HG02840 (cell line): Measurements from ENCODE around the gene NDST4.

Experiments
- ATAC-seq: cut with Tn5 transposase; IDR thresholded peaks from one replicate; pipeline ENCODE4 v1.9.1; 2021; ENCODE audit warnings: mild to moderate bottlenecking, moderate library complexity, moderate number of reproducible peaks; ENCODE audit not compliant: unreplicated experiment, low FRiP score

The NDST4 gene

DNA sequence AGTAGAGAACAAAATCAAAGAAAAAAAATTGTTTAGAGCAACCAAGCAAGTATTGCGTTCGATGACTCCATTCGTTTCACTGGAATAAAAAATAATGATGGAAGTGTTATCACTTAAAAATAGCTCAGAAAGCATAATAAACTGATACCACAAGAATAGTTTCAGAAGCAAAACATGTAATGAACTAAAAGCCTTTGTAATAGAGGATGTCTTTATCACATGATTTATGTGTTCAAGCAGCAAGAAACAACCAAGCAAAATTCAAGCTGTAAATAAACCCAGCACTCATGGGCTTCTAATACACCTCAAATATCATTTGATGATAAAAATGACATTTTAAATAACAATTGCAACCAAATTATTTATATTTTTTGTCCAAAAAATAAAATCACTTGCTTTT lies 192.2 kb downstream of the NDST4 start:
- no peak for ATAC-seq

DNA sequence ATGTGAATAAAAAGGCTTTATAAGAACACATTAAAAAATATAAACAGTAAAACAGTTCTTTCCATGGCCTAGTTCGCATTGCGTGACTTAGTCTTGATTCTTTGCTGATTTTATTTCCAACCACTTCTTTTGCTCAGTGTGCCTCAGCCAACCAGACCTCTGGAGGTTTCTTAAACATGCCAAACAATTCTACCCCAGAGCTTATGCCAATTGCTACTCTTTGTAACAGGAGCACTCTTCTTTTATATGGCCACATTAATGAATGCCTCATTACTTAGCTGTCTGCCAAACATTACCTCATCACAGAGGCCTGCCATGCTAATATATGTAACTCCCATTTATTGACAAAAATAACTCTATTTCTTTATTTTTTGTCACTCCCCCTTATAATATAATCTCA lies 202.3 kb downstream of the NDST4 start:
- no peak for ATAC-seq

DNA sequence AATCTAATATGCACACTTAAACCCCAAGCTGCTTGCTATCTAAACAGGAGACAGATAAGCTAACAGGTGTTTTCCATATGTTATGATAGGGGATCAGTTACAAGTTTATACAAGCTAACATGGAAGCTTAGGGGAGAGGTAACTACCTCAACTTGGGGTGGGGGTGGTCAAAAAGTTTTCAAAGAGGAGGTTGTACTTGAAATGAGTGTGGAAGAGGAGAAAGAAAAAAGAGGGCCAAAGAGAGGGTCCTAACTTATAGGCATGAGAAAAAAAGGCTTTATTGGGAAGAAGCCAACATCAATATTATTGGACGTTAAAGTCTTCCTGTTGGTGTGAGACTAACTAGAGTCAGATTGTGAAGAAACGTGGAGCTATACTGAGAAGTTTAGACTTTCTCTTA lies 205.9 kb downstream of the NDST4 start:
- no peak for ATAC-seq

DNA sequence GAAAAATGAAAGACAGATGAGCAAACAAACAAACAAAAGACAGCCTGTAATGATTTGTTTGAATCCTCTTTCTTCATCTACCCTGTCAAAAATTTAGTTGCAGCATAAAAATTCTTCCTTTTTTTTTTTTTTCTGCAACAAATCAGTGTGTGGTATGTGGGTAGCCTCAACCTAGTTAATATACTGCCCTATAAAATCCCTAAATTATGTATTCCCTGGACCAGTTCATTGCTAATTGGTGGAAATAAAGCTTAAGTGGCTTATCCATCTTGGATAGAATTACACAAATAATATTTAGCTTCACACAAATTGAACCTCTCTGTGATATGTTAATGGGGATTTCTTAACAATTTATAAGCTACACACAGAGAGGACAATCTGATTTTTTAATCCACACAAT lies 208.4 kb downstream of the NDST4 start:
- no peak for ATAC-seq

DNA sequence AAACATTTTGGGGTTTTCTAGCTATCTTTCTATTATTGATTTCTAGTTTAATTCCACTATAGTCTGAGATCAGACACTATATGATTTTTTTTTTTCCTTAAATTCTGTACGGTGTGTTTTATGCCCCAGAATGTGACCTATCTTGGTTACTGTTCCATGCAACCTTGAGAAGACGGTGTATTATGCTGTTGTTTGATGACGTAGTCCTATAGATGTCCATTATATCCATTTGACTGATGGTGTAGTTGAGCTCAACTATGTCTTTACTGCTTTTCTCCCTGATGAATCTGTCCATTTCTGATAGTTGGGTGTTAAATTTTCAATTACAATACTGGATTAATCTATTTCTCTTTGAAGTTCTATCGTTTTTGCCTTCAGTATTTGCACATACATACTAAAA lies 212.5 kb downstream of the NDST4 start:
- no peak for ATAC-seq

DNA sequence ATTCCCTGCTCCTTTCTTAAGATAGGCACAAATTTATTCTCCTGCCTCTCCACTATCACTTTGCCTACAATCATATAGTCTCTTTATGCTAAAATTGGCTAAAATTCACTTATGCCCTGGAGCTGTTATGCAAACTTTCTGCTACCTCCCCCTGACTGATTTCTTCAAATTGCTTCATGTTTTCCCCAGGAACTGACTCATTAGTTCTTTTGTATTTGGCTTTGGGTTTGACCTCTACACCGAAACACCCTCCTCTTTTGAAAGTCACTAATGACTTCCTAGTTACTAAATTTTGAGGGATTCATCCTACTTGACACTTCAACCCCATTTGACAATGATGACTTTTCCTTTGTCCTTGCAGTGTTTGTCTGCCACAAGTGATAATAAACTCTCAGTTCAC lies 222.6 kb downstream of the NDST4 start:
- ATAC-seq = no peak

DNA sequence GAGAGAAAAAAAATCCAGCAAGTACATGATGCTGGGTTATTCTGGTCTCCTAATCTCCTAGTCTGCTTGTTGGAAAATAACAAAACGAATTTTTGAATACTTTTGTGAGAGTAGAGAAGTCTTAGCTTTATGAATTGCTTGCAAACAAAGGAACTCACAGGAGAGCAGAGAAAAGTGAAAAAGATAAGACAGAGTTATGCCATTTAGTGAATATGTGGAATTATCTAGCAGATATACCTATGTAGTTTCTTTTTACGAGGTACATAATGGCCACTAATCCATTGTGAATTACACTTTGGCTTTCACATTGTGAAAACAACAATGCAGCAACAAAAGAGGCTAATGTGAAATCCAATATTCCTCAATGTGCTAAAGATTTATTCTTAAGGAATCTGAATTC lies 226.7 kb downstream of the NDST4 start:
- ATAC-seq = no peak

DNA sequence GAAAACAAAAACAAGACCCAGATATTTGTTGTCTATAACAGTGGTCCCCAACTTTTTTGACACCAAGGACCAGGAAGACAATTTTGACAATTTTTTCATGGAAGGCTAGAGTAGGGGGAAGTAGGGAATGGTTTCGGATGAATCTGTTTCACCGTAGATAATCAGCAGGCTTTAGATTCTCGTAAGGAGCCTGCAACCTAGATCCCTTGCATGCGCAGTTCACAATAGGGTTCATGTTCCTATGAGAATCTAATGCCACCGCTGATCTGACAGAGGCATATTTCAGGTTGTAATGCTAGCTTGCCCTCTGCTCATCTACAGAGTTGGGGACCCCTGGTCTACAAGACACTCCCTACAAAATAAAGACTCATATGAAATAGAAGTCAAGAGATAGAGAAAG lies 229.8 kb downstream of the NDST4 start:
- no peak for ATAC-seq

DNA sequence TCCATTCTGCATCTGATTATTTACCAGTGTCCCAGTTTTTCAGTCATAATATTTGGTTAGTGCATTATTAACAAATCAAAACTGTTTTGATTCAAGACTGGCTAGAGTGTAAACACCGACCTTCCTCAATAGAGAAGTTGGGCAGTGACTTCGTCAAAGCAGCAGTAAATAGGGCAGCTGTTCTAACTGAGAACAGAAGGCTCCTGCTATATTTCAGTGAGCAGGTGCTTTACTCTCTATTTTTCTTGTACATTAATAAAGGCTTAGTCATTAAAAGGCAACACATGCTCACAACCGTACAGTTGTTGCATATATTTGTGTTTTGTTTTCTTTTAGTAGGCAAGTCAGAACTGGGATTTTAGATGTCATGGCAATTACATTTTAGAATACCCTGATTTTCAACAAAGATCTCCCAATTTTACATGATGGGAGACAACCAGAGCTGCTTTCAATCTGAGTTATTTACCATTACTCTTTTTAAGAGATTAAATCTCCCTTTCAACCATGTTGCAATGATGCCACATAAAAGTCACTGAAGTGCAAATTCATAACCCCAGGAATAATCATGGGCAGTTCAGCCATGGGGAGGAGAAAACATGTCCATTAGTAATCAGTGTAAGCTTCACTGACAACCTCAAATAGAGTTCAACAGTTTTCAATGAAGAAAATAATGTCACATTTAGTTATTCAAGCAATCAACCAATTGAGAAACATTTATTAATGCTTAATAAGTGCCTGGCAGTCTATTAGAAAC lies 233.3 kb downstream of the NDST4 start:
- no peak for ATAC-seq

DNA sequence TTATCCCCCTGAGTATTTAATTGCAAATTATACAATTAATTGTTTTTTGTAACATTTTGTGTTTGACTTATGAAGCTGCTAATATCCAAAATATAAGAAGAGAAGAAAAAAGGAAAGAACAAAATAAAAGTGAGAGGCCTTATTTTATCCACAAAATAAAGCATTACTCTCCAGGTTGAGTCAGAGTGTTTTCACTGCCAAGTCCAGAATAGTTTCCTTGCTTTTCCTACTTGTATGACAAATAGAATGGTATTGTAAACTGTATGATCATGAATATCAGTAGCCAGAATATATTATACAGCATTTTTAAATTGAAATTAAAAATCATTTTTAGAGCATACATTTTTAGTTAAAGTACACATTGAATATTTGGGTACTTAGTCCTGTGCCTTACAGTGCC lies 237.8 kb downstream of the NDST4 start:
- no peak for ATAC-seq

DNA sequence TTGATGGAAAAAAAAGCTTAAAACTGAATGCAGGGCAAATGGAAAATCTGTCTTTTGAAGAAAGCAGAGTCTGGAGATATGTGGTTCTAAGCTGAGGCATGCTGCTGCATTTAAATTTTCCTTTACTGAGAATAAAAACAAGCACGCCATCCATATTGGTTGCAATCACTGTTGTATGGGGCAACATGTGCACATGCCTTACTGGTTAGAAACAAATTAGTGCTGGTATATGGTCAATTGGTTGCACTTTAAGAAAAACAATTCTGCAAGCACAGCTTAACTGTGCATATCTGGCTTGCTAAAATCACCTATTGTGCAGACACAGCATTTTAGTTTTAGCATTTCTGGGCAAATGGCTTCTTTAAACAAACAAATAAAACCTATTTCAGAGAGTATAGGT lies 239.1 kb downstream of the NDST4 start:
- ATAC-seq = no peak

DNA sequence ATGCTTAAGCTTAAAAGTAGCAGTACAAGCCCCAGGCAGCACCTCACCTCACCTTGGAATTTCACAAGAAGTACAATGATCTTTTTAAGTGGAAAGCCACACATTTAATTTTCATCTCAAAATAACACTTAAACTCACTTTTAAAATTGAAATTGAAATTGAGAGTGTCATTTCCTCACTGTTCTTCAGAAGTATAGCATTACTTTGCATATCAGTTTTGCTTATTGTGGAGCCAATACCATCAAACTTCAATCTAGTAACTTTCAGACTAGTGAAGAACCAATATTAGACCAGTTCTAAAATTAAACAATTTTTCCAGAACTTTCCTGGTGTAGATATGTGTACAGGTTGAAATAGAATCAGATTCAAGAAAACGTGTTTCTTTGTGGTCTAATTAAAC lies 242.4 kb downstream of the NDST4 start:
- no peak for ATAC-seq

DNA sequence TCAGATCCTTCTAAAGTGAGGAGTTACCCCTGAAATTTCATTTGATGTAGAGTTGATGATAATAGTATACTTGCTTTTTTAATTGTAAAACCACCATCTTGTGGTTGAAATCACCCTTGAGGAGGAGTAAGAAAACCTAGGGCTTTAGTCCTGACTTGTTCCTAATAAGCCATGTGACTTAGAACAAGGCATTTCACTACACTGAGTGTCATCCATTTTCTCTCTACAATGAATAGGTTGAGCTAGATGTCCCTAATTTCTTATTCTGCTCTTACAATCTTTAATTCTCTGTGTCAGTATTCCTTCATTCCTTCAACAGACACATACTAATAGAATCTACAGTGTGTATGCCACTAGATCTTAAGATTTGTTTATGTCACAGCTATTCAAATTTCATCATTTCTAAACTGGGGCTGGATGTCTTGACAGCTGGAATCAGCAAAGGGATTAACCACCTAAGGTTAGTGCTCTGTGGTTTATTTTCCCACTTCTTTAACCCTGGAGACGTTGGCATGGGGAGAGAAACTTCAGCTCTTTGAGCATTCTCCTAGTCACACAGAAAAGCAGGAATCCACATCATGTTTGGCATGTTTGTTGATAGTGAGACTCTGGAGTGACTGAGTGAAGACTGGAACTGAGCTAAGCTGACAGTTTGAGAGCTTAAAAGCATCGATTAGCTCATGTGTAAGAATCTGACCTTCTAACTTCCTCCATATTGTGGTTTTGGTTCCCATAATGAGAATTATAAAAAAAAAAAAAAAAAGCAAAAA lies 246.3 kb downstream of the NDST4 start:
- ATAC-seq = no peak

DNA sequence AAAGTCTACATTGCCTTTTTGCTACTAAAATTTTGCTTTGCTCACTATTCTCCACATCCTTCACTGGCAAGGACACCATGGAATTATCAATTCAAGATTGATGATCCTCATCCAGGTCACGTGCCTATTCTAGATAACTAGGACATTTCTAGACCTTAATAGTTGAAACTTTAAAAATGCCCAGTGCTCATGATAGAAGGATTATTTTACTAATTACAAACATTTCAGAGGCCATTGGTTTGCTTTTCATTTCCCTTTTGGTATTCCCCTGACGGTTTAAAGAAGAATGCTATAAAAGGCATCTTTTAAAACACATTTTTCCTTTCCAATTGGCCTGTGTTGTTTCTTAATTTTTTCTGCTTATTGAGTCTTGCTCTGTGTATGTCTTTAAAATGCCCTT lies 249.4 kb downstream of the NDST4 start:
- no peak for ATAC-seq

DNA sequence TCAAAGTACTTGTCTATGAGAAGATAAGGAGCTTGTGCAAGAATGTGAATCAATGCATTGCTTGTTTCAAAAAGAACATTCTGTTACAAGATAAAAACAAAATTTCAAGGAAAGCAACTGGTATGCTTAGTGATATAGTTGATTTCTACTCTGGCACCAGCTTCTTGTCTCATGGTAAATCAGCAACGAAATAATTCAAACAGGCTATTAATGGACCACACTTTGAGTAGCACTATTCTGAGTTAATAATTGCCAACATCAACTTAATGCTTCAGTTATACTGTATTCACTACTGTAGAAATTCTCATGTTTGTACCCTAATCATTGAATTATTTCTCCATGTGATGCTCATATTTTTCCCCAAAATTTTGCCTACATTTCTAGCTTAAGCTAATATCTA lies 252.6 kb downstream of the NDST4 start:
- no peak for ATAC-seq

DNA sequence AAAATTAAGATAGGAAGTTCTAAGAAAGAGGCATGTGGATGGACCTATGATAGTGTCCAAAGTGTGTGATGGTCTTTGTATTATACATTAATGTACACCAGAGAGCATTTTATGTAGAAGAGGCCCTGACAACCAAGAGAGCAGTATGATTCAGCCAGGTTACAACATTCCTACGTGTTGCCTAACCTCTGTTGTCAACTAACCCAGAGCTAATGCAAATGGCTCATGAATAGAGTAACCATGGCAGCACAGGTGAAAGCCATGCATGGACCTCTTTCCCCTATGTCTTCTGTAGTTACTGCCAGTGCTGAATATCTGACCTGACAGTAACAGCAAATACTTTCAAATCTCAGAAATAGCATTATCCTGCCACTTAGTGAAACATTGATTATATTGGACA lies 255.6 kb downstream of the NDST4 start:
- no peak for ATAC-seq

DNA sequence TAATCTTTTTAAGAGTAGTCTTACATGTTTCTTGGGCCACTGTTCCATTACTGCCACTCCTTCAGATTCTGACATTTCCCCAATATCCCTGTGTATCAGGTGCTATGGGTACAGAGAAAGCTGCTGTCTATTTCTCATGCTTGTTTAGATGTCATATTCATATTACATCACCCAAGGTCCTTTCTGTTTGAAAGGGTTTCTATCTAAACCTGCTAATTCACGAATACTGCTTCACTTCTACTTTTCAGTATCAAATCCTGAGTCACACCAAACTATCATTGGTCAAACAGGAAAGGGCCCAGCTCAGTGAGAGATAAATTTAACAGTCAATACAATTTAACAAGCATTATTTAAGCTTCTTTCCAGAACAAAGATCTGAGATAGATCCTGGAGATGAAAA lies 273.4 kb downstream of the NDST4 start:
- ATAC-seq = no peak

DNA sequence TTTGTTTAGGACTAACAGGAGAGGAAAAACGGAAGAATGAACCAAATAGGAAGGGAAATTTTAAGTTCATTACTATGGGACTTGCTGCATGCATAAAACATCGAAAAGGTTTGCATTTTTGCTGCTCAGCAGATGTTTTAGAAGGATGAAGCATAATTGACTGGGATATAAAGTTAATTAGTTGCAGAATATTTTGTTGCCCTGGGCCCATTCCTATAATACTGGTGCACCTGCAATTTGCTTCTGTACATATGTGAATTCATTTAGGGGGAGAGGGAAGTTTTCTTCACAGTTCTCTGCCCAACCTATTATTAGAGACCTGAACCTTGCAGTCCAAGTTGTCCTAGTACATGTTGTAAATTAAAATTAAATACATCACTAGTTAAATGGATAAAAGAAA lies 282.8 kb downstream of the NDST4 start:
- no peak for ATAC-seq

DNA sequence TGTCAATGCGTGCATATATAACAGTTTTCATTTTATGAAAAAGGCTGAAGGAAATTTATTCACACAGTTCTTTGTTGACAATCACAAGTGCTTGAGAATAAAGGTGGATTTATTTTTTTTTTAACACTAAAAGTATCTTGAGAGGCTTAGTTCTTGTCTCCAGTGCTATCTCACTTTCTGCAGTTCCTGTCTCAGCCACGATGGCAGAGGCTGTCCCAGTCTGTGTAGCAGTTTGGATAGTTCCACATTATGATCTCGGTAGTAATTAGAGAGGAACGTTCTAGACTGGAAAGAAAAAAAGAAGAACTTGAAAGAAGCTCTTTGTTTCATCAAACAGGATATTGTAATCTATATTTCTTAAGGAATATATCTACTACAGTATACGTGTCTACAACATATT lies 285.8 kb downstream of the NDST4 start:
- no peak for ATAC-seq

DNA sequence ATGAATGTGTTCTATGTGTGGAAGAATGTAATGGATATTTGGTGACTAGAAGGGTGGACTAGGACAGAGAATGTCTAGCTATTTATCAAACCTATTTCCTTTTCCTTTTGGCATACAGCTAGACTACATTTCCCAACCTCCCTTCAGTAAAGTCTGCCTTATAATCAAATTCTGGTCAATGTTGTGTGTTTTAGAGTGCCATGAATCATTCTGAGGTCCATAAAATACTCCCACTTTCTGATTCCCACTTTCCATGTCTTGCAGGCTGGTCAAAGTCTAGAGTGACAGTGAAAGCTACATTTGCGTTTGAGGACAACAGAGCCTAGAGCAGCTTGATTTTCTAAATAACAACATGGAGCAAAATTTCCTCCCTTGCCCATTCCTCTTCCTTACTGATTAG lies 297.7 kb downstream of the NDST4 start:
- no peak for ATAC-seq

DNA sequence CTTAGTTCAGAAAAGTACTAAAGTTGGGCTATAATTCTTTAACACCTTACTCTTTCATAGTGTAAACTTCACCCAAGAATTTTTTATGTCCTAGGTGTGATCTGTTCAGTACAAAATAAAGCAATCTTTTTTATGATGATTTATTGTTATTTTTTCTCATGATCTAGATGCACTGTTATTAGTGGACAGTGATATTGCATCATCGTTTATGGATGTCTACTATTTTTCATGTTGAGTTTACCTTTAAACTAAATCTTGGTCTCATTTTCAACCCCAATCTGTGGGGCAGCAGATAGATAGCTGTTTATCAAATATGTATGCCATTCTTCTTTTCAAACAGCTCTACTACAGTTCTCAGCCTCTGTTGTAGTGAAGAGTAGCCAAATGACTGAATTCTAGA lies 299.5 kb downstream of the NDST4 start:
- ATAC-seq = no peak

DNA sequence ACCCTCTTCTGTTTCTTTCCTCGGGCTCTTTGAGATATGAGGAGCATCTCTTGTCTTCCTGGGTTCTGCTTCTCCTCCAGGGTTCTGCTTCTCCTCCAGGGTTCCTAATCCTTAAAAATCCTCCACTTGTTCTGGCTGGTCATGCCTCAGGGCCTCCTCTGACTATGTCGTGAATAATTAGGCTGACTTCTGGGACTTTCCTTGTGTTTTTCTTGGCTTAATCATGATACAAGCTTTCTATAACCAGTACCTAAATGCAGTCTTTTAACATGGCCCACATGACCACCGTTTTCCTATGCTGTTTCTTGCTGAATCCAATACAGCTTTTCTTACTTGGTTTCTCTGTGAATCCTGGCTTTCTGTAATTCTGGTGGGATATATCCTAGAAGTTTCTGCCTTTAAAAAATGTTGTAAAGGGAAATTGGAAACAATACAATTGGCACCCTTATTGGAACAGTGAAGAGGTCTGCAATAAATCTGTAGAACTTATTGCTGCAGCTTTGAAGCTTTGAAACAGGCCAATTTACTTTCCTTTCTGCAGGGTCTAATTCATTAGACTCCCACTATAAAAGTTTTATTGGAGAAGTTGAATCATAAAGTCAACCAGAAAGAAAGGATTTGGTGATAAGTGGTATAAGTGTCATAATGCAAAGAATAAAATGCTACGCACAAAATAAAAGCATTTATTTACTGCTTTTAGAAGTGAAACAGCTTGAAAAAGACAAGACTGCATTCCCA lies 301.7 kb downstream of the NDST4 start:
- ATAC-seq = no peak
